Hepatocyte (in vitro differentiated cells): ENCODE data around the gene PAQR5. TPM values are rescaled to one million over a fixed set of nuclear protein-coding genes. Genes with fewer than 3 reads are reported as not detected.
A peak's percentile ranks its signal among the peaks of the same experiment; 100 is the strongest.

ENCODE experiments used
- DNase-seq: peaks from one replicate; pipeline ENCODE4 v3.0.0-alpha.2; 2016; ENCODE audit warnings: low spot score
- H2AFZ ChIP-seq: fragments of 200-600 bp; sonication (generic); 2 replicates; pipeline ENCODE4 v1.6.0; 2016; ENCODE audit warnings: antibody characterized with exemption, mild to moderate bottlenecking
- H3K27ac ChIP-seq: fragments of 200-600 bp; sonication (generic); 2 replicates; pipeline ENCODE4 v1.5.1; 2016; ENCODE audit warnings: mild to moderate bottlenecking
- H3K27me3 ChIP-seq: fragments of 200-600 bp; sonication (generic); 2 replicates; pipeline ENCODE4 v1.6.1; 2016
- H3K36me3 ChIP-seq: fragments of 200-600 bp; sonication (generic); replicated peaks from 2 replicates; pipeline ENCODE4 v1.5.1; 2016; ENCODE audit warnings: low read depth; ENCODE audit not compliant: insufficient read depth
- H3K4me1 ChIP-seq: fragments of 200-600 bp; sonication (generic); 2 replicates; pipeline ENCODE4 v1.5.1; 2016; ENCODE audit warnings: mild to moderate bottlenecking, moderate library complexity; ENCODE audit not compliant: insufficient read depth
- H3K4me2 ChIP-seq: fragments of 200-600 bp; sonication (generic); 2 replicates; pipeline ENCODE4 v1.6.0; 2016
- H3K4me3 ChIP-seq: fragments of 200-600 bp; sonication (generic); 2 replicates; pipeline ENCODE4 v1.5.1; 2016; ENCODE audit warnings: mild to moderate bottlenecking
- H3K79me2 ChIP-seq: fragments of 200-600 bp; sonication (generic); 2 replicates; pipeline ENCODE4 v1.6.0; 2017; ENCODE audit warnings: mild to moderate bottlenecking
- H3K9me2 ChIP-seq: fragments of 200-600 bp; sonication (generic); replicated peaks from 2 replicates; pipeline ENCODE4 v1.6.0; 2017; ENCODE audit warnings: mild to moderate bottlenecking; ENCODE audit not compliant: insufficient read depth
- H3K9me3 ChIP-seq: fragments of 200-600 bp; sonication (generic); 2 replicates; pipeline ENCODE4 v1.5.1; 2016; ENCODE audit warnings: low read depth, mild to moderate bottlenecking
- H4K20me1 ChIP-seq: fragments of 200-600 bp; sonication (generic); 2 replicates; pipeline ENCODE4 v1.6.0; 2016; ENCODE audit warnings: mild to moderate bottlenecking; ENCODE audit not compliant: insufficient read depth, poor library complexity, severe bottlenecking
- CTCF ChIP-seq: fragments of 200-600 bp; sonication (generic); IDR thresholded peaks from 2 replicates; pipeline ENCODE4 v1.5.1; 2016; ENCODE audit warnings: antibody characterized with exemption, mild to moderate bottlenecking; ENCODE audit not compliant: poor library complexity
- EZH2 ChIP-seq: fragments of 200-600 bp; sonication (generic); IDR thresholded peaks from 2 replicates; pipeline ENCODE4 v1.6.1; 2016; ENCODE audit warnings: antibody characterized with exemption, mild to moderate bottlenecking, borderline replicate concordance
- EZH2phosphoT487 ChIP-seq: fragments of 200-600 bp; sonication (generic); IDR thresholded peaks from one replicate; pipeline ENCODE4 v1.6.1; 2018; ENCODE audit warnings: antibody characterized with exemption, mild to moderate bottlenecking, low read depth, moderate library complexity; ENCODE audit not compliant: unreplicated experiment, severe bottlenecking
- WGBS: methylation state at CpG from one replicate; pipeline ENCODE4 v1.1.6; 2016; ENCODE audit warnings: low lambda C conversion rate; ENCODE audit errors: missing lambda C conversion rate; 5-methylcytosine and 5-hydroxymethylcytosine counted together
- polyA plus RNA-seq: library from polyadenylated mRNA; unstranded; fragments of >200 nt; fragmentation: Nextera tagmentation; extraction: Ambion mirVana; gene quantifications from 2 replicates; pipeline ENCODE4 v1.2.1, GENCODE V29; 2016
- total RNA-seq: library from RNA; depleted of rRNA; stranded (reverse); fragments of >200 nt; gene quantifications from 2 replicates; pipeline ENCODE4 v1.2.3, GENCODE V29; 2014

PAQR5 gene
- total and polyA plus RNA-seq, 2 experiments from 2014 or later, result 2.1 to 2.8 TPM

GRCh38 chr15:69410248-69410874, 111.6 kb downstream of the PAQR5 start:
- no peaks in the 10 kb centered on the region for H3K9me3 ChIP-seq

GRCh38 chr15:69412274-69412673, 113.6 kb downstream of the PAQR5 start:
- no peaks in the 10 kb centered on the region for H3K27me3 ChIP-seq
- H3K9me3 ChIP-seq, result no peaks in the 10 kb centered on the region
- H3K4me3 ChIP-seq, result no peak overlapping the region
- no peaks in the 10 kb centered on the region for H3K9me2 ChIP-seq
- H3K27ac ChIP-seq, result no peak overlapping the region
- no peaks in the 10 kb centered on the region for H4K20me1 ChIP-seq
- no peaks in the 10 kb centered on the region for H3K4me1 ChIP-seq
- H3K4me2 ChIP-seq, result no peak overlapping the region
- peaks cover 19% of the 10 kb centered on the region for H3K79me2 ChIP-seq
- H2AFZ ChIP-seq, result no peak overlapping the region
- H3K36me3 ChIP-seq, result no peaks in the 10 kb centered on the region
- DNase-seq, result no peak
- TF ChIP-seq CTCF, result no peak
- TF ChIP-seq EZH2, result no peak
- TF ChIP-seq EZH2phosphoT487, result no peak

More at GRCh38 chr15:69410248-69410874, 111.6 kb downstream of the PAQR5 start:
- TF ChIP-seq EZH2phosphoT487, result no peak
- peak; percentile 29 for TF ChIP-seq CTCF
- no peak for TF ChIP-seq EZH2
- Histone ChIP-seq H3K27ac (no peak overlapping the region), H3K9me2 (no peaks in the 10 kb centered on the region), H3K4me2 (no peak overlapping the region), H3K4me3 (no peak overlapping the region), H3K4me1 (no peaks in the 10 kb centered on the region), H2AFZ (no peak overlapping the region), H3K27me3 (no peaks in the 10 kb centered on the region), H4K20me1 (no peaks in the 10 kb centered on the region), H3K79me2 (peaks cover under 1% of the 10 kb centered on the region), H3K36me3 (no peaks in the 10 kb centered on the region)
- DNase-seq, result no peak
- WGBS, result 72% methylated on average over 9 of the region's 9 CpGs

GRCh38 chr15:69412701-69413100, 114.0 kb downstream of the PAQR5 start:
- no peak overlapping the region for H3K4me3 ChIP-seq
- H3K9me2 ChIP-seq, result no peaks in the 10 kb centered on the region
- WGBS, result 57% methylated on average over 1 of the region's 1 CpG
- peaks cover 23% of the 10 kb centered on the region for H3K79me2 ChIP-seq
- H3K27ac ChIP-seq, result peak overlapping the region; percentile 45
- H3K9me3 ChIP-seq, result no peaks in the 10 kb centered on the region
- DNase-seq, result no peak
- H3K36me3 ChIP-seq, result no peaks in the 10 kb centered on the region
- no peaks in the 10 kb centered on the region for H4K20me1 ChIP-seq
- H3K4me2 ChIP-seq, result no peak overlapping the region
- no peaks in the 10 kb centered on the region for H3K27me3 ChIP-seq
- H2AFZ ChIP-seq, result no peak overlapping the region
- no peak for TF ChIP-seq EZH2phosphoT487
- TF ChIP-seq EZH2, result no peak
- no peak for TF ChIP-seq CTCF
- no peaks in the 10 kb centered on the region for H3K4me1 ChIP-seq
